ENCODE measurements around the gene CCDC91. TPM values are rescaled to one million over a fixed set of nuclear protein-coding genes. Genes with fewer than 3 reads are reported as not detected.

Gene CCDC91
- total RNA-seq, 2 donors from 2014 or later: 62.5 to 65.3 TPM

DNA sequence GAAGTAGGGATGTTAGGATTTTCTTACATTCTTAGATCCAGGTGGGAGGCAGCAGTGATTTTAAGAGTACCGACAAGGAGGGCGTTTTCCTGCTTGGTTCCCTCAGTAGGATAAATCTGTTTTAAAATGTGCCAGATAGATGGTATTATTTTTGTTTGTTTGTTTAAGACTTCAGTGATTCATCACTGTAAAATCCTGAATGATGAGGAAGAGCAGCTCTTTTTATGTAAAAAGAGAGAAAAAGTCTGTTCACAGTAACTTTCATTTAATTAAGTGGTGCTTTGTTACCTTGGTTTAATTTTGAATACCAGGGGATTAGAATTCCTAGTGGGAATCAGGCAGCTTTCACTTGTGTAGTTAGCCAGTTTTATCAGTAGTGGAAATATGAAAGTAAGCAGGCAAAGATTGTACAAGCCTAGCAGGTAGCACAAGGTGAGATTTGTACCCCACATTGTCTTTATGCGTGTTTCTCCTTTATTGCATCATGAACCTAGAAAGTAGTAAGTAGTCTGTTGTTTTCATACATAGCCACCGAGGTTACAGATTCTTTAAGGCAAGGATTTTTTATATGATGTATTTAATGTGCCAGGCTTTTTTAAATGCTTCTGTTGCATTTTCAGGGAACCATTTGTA lies 349.6 kb downstream of the CCDC91 start:
- no peaks in the 10 kb centered on the region for H3K9me3 ChIP-seq (ENCODE audit: control insufficient read depth, low read length, poor library complexity, severe bottlenecking)
- DNase-seq (no peak), ATAC-seq (no peak)
- Mint-ChIP-seq H3K36me3 (ENCODE audit: low read depth) (peaks cover 5% of the 10 kb centered on the region), H3K27ac (no peak overlapping the region), H3K4me1 (peaks cover 11% of the 10 kb centered on the region), H3K4me3 (no peak overlapping the region), H3K27me3 (no peaks in the 10 kb centered on the region)

DNA sequence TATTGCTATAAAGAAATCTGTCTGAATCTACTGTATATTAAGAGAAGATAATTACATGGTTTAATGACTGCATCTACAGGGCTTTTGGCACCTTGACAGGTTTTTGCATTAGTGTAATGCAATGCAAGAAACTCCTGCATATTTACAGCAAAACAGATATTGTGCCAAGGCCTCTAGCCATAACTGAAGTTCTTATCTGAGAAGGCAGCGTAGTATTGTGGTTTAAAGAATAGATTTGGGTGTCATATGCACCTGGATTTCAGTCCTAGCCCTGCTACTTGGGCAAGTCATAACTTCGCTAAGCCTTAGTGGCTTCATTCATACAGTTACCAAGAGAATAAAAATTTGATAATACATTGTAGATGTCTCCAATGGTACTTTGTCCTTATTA lies 350.1 kb downstream of the CCDC91 start:
- no peak for DNase-seq
- peaks cover 9% of the 10 kb centered on the region for H3K4me1 Mint-ChIP-seq

DNA sequence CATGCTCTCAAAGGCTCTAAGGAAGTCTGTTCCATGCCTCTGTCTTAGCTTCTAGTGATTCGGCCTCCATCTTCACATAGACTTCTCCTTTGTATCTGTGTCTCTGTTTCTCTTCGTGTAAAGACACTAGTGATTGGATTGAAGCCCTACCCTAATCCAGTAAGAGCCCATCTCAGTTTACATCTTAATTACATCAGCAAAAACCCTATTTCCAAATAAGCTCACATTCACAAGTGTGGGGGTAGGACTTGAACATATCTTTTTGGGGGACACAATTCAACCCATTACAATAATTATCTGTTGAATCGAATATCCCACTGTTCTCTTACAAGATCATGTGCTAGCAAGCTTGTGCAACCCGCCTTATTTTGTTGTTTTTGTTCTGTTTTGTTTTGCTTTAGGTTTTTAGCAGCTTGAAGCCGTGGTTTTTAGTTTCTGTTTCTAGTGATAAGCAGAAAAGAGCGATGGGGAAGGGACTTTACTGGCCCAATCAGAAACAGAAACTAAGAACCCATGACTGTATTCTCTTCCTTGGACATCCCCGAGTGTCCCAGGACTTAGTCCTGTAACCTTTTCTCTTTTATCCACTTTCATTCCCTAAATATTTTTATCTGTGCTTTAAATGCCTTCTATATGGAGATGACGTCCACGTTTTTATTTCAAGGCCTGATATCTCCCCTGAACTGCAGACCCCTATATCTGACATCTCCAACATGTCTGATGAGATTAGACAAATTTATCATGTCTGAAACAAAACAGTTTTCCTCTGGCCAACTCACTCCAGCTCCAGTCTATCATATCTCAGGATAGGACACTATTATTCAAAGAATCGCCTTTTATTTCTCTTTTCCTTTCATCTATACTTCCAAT lies 353.0 kb downstream of the CCDC91 start:
- no peaks in the 10 kb centered on the region for H3K27me3 Mint-ChIP-seq
- peaks cover 5% of the 10 kb centered on the region for H3K36me3 Mint-ChIP-seq (ENCODE audit: low read depth)
- H3K27ac Mint-ChIP-seq: no peak overlapping the region
- DNase-seq: no peak
- H3K4me1 Mint-ChIP-seq: peaks cover 9% of the 10 kb centered on the region
- H3K9me3 ChIP-seq (ENCODE audit: control insufficient read depth, low read length, poor library complexity, severe bottlenecking): no peaks in the 10 kb centered on the region
- no peak for ATAC-seq
- H3K4me3 Mint-ChIP-seq: peak overlapping the region; percentile 1

More for the DNA sequence above, 350.1 kb downstream of the CCDC91 start:
- ATAC-seq: no peak
- H3K27ac Mint-ChIP-seq: no peak overlapping the region
- no peaks in the 10 kb centered on the region for H3K9me3 ChIP-seq (ENCODE audit: control insufficient read depth, low read length, poor library complexity, severe bottlenecking)
- H3K27me3 Mint-ChIP-seq: no peaks in the 10 kb centered on the region
- peaks cover 5% of the 10 kb centered on the region for H3K36me3 Mint-ChIP-seq (ENCODE audit: low read depth)
- H3K4me3 Mint-ChIP-seq: no peak overlapping the region

DNA sequence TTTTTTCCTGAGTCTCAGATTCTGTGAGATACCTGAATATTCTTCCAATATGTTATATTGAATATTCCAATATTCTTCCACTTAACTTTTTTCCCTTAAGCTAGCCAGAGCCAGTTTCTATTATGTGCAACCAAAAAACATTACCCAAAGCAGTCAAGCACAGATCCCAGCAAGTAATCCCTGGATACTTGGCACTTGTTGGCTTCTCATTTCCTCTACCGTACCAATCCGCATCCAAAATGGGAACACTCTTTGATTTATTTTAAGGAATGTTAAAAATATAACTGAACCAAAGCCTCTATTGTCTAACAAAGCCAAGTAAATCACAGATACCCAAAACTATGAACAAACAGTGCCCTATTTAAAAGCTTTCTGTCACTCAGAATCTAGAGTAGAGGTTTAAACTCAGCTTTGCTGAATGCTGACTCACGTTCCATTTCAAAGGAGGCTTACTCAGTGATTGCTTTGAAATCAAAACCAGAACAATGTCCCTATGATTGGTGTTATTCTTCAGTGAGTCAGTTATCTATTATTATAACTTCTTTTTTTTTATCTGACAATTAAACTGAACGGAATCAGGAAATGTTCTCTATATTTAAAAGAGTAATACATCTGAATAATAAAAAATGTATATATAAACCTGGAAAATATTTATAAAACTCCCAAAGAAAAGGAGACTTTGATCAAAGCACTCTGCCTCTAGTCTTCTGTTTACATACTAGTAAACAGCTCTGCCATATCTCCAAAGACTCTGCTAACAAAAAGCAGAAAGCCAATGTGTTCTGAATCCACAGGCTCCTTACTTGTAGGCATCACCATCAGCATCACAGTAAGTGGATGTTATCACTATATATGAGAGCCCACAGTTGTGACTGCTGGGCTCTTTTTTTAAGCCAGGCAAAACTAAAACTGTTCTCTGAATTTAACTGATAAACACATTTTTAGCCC lies 360.8 kb downstream of the CCDC91 start:
- DNase-seq (no peak), ATAC-seq (no peak)
- Mint-ChIP-seq H3K27ac (no peak overlapping the region), H3K36me3 (ENCODE audit: low read depth) (peaks cover 2% of the 10 kb centered on the region), H3K4me1 (peaks cover 3% of the 10 kb centered on the region), H3K27me3 (no peaks in the 10 kb centered on the region), H3K4me3 (no peak overlapping the region)
- no peaks in the 10 kb centered on the region for H3K9me3 ChIP-seq (ENCODE audit: control insufficient read depth, low read length, poor library complexity, severe bottlenecking)

DNA sequence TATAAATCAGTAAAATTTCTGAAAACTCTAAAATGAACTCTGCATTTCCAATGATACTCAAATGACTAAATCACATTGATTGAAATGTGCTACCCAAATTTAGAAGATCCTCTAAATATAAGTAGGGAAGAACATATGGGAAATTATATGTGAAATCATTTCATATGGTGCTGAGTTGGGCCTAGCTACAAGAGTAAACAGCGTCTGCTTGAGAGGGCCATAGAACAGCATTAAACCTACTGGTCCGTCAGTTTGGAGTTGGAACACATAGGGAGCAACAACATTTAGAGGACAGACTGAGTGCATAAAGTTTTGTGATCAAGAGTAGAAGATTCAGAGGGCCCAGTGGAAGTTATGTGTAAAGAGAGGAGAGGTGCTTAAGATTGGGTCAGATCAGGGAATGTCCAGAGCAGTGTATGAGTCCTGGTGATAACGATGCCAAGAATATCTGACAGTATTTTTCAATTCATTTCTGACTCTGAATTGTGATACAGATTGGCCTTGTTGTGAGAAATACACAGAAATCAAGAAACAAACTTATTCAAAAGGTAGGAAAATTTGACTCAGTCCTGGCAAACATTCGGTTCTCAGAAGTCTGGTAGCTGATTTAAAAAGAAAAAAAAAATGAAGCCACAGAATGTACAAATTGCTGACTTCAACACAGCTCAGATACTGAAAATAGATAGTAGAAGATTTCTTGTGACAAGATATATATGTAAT lies 362.2 kb downstream of the CCDC91 start:
- H3K4me1 Mint-ChIP-seq: peaks cover 3% of the 10 kb centered on the region
- H3K27me3 Mint-ChIP-seq: no peaks in the 10 kb centered on the region
- peaks cover 2% of the 10 kb centered on the region for H3K36me3 Mint-ChIP-seq (ENCODE audit: low read depth)
- no peak for DNase-seq
- no peaks in the 10 kb centered on the region for H3K9me3 ChIP-seq (ENCODE audit: control insufficient read depth, low read length, poor library complexity, severe bottlenecking)
- no peak overlapping the region for H3K27ac Mint-ChIP-seq
- no peak overlapping the region for H3K4me3 Mint-ChIP-seq
- ATAC-seq: no peak

DNA sequence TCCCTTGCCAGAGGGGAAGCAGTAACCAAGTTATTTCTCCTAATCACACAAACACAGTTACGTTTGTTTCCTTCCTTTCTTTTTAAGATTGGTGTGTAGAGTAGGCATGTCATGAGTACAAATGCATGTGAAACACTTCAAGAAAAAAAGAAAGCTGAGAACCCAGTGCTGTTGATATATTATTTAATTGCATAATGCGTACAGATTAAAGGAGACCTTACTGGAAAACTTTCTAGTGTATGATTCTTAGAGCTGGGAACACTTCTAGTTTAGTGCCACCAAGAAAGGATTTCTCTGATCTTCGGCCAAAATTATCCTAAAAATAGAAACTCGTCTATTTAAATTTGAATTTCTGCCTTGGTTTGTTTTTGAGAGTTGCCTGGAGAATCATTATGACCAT lies 365.5 kb downstream of the CCDC91 start:
- H3K36me3 Mint-ChIP-seq (ENCODE audit: low read depth): peaks cover 2% of the 10 kb centered on the region
- no peaks in the 10 kb centered on the region for H3K27me3 Mint-ChIP-seq
- H3K4me1 Mint-ChIP-seq: peaks cover 3% of the 10 kb centered on the region
- no peak overlapping the region for H3K27ac Mint-ChIP-seq
- no peaks in the 10 kb centered on the region for H3K9me3 ChIP-seq (ENCODE audit: control insufficient read depth, low read length, poor library complexity, severe bottlenecking)
- DNase-seq (no peak), ATAC-seq (no peak)
- no peak overlapping the region for H3K4me3 Mint-ChIP-seq

DNA sequence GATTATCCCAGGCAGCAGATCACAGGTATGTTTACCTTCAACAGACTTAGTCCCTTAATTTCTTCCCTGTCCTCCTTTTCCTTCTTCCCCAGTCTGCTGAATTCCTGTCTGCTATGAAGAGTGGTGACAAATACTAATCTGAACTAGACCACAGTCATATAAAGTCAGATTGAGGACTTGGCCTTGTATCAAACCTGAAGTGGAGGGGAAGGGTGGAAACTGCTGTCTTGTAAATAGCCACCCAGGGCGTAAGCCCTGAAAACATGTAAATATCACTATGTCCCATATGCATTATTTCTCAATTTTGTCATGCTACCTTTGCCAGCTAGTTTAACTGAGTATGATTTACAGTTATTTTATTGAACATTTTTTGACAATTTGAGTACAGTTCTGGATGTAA lies 368.0 kb downstream of the CCDC91 start:
- H3K27me3 Mint-ChIP-seq: no peaks in the 10 kb centered on the region
- DNase-seq (no peak), ATAC-seq (no peak)
- H3K4me3 Mint-ChIP-seq: no peak overlapping the region
- H3K27ac Mint-ChIP-seq: no peak overlapping the region
- H3K4me1 Mint-ChIP-seq: no peaks in the 10 kb centered on the region
- H3K36me3 Mint-ChIP-seq (ENCODE audit: low read depth): peaks cover 2% of the 10 kb centered on the region
- H3K9me3 ChIP-seq (ENCODE audit: control insufficient read depth, low read length, poor library complexity, severe bottlenecking): no peaks in the 10 kb centered on the region

DNA sequence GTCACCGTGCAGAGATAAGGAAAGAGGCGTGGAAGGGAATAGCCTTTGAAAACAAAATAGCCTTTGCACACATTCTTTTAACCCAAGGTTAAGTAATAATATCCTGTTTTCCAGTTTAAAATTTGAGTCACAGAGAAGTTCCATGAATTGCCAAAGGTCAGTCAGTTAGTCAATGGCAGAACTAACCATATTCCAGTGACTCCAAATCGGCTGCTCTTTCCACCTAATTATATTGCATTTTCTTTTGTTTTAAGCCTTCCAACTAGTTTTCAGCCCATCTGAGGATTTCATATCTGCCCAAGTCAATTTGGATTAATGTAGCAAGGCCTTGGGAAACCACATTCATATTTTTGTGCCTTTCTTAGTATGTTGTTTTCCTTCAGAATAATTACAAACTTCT lies 373.0 kb downstream of the CCDC91 start:
- H3K36me3 Mint-ChIP-seq (ENCODE audit: low read depth): peaks cover 2% of the 10 kb centered on the region
- H3K27me3 Mint-ChIP-seq: no peaks in the 10 kb centered on the region
- no peak overlapping the region for H3K27ac Mint-ChIP-seq
- H3K9me3 ChIP-seq (ENCODE audit: control insufficient read depth, low read length, poor library complexity, severe bottlenecking): no peaks in the 10 kb centered on the region
- no peak for DNase-seq
- H3K4me3 Mint-ChIP-seq: no peak overlapping the region
- no peaks in the 10 kb centered on the region for H3K4me1 Mint-ChIP-seq
- ATAC-seq: no peak

DNA sequence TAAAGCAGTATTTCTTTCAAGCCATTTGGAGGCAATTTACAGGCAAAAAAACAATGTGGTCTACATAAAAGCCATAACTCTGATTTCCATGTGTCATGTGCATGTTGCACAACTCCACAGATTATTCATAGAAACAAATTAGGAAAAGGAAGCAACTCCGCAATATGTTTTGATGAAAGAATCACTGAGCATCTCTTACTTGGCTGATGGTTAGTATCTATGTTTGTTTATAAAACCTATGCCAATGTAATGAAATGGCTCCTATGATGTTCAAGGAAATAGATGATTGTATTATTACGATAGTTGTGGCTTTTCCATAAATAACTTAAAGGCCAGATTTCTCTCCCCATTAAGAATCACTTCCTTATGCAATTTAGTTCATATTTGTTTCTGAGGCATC lies 373.7 kb downstream of the CCDC91 start:
- no peak overlapping the region for H3K4me3 Mint-ChIP-seq
- no peaks in the 10 kb centered on the region for H3K4me1 Mint-ChIP-seq
- no peaks in the 10 kb centered on the region for H3K27me3 Mint-ChIP-seq
- no peaks in the 10 kb centered on the region for H3K9me3 ChIP-seq (ENCODE audit: control insufficient read depth, low read length, poor library complexity, severe bottlenecking)
- H3K27ac Mint-ChIP-seq: peak overlapping the region; percentile 39
- peaks cover 2% of the 10 kb centered on the region for H3K36me3 Mint-ChIP-seq (ENCODE audit: low read depth)
- ATAC-seq: no peak
- DNase-seq: no peak

DNA sequence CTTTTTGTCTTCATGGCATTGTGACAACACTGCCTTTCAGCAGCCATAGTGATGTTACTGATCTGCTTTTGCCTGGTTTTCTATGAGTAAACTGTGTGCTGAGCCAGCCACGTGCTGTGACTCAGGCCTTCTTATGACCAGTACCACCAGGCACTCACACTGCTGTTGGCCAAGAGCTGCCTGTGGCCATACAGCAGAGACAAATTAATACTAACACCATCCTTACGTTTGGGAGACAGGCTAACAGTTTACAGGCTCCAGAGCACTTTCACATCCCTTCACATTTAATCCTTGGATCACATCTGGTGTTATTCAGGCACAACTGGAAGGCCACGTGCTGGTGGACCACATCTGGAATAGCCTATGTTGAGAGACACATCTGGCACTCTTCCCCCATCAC lies 377.9 kb downstream of the CCDC91 start:
- no peak overlapping the region for H3K4me3 Mint-ChIP-seq
- H3K36me3 Mint-ChIP-seq (ENCODE audit: low read depth): peaks cover 2% of the 10 kb centered on the region
- H3K4me1 Mint-ChIP-seq: no peaks in the 10 kb centered on the region
- ATAC-seq (no peak), DNase-seq (no peak)
- no peaks in the 10 kb centered on the region for H3K27me3 Mint-ChIP-seq
- H3K27ac Mint-ChIP-seq: no peak overlapping the region
- H3K9me3 ChIP-seq (ENCODE audit: control insufficient read depth, low read length, poor library complexity, severe bottlenecking): no peaks in the 10 kb centered on the region

DNA sequence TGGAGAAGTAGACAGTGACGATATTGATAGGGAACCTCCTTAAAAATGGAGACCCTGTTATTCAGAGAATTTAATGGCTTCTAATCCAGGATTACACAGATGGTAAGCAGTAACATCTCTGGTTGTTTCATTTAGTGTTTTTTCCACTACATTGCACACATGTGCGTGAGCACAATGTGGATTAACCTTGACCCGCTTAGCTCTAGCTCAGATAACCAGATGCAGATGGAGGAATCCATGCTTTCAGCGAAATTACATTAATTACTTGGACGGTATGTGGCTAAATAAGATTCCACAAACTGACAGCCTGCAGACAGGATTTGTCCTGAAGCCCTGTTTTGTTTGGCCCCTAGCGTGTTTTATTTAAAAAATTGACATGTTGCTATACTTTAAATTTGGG lies 378.4 kb downstream of the CCDC91 start:
- H3K4me3 Mint-ChIP-seq: no peak overlapping the region
- H3K27me3 Mint-ChIP-seq: no peaks in the 10 kb centered on the region
- H3K4me1 Mint-ChIP-seq: no peaks in the 10 kb centered on the region
- H3K36me3 Mint-ChIP-seq (ENCODE audit: low read depth): peaks cover 2% of the 10 kb centered on the region
- H3K27ac Mint-ChIP-seq: no peak overlapping the region
- DNase-seq: no peak
- no peaks in the 10 kb centered on the region for H3K9me3 ChIP-seq (ENCODE audit: control insufficient read depth, low read length, poor library complexity, severe bottlenecking)
- ATAC-seq: no peak

DNA sequence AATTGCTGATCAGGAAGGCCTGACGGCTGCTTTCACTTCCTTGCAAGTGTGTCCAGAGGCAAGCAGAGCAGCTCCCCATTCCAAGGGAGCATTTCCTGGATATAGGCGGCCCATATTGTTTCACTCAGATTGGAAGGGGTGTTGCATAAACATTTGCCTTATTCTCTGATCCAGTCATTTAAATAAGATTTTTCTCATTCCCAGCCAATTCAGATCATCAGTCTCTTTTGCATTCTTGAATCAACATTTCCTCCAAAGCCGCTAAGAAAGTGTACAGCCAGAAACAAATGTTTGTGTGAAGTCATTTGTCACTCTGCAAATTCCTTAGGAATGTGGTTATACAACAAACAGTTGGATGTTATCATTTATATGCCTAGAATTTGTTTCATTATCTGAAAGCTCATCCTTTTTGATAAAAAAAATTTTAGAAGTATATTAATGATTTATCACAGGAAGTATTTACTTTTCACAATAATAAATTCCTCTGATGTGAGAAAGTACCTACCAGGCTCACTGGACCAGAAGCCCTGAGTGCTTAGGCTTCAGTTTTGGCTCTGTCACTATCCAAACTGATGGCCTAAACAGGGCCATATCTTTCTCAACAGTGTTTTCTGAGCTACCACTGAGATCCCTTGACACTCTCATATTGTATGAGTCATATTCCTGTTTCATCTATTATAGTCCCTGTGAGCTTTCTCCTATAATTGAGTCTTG lies 379.6 kb downstream of the CCDC91 start:
- no peak overlapping the region for H3K27ac Mint-ChIP-seq
- H3K36me3 Mint-ChIP-seq (ENCODE audit: low read depth): peaks cover 2% of the 10 kb centered on the region
- no peaks in the 10 kb centered on the region for H3K9me3 ChIP-seq (ENCODE audit: control insufficient read depth, low read length, poor library complexity, severe bottlenecking)
- DNase-seq: no peak
- no peak overlapping the region for H3K4me3 Mint-ChIP-seq
- H3K4me1 Mint-ChIP-seq: no peaks in the 10 kb centered on the region
- no peak for ATAC-seq
- H3K27me3 Mint-ChIP-seq: no peaks in the 10 kb centered on the region
